ENCODE data around the gene SUSD6. TPM values are rescaled to one million over a fixed set of nuclear protein-coding genes. Genes with fewer than 3 reads are reported as not detected.

SUSD6 gene
- total and polyA plus RNA-seq, 4 donors = 6.8 to 10.8 (median 7.6) TPM

- TF ChIP-seq CTCF (IDR thresholded peaks at IDR 0.05; ENCODE audit: low read depth, low read length, missing input control) = no peak
These were observed 6.4 kb downstream of the SUSD6 start (continued) for GRCh38 chr14:69617796-69618195.

GRCh38 chr14:69619012-69619411 is 7.6 kb downstream of the SUSD6 start:
- Histone ChIP-seq H3K9me3 (ENCODE audit: control insufficient read depth in 4 of 4, low read length in 3 of 4) (no peaks in the 10 kb centered on the region), H3K27me3 (ENCODE audit: control insufficient read depth in 4 of 4, insufficient read depth in 4 of 4, low read length in 3 of 4) (no peaks in the 10 kb centered on the region), H3K27ac (ENCODE audit: low read depth in 1 of 2, low read length in 2 of 2) (no peak overlapping the region), H3K36me3 (ENCODE audit: control insufficient read depth in 4 of 4, insufficient read depth in 3 of 4, low read depth in 1 of 4, low read length in 3 of 4) (no peaks in the 10 kb centered on the region), H3K4me1 (ENCODE audit: control insufficient read depth in 4 of 4, insufficient read depth in 4 of 4, low read length in 3 of 4) (peaks cover 8 to 51% (median 38%) of the 10 kb centered on the region in 4 donors), H3K9ac (ENCODE audit: low read depth in 1 of 2, low read length in 2 of 2) (no peak overlapping the region), H3K4me3 (ENCODE audit: low read depth in 1 of 3, low read length in 3 of 3) (no peak overlapping the region)
- no peak for DNase-seq (ENCODE audit: low spot score)
- no peak for TF ChIP-seq FOXA2 (IDR thresholded peaks at IDR 0.05)
- no peak for TF ChIP-seq HNF4G (IDR thresholded peaks at IDR 0.05)
- 65% methylated on average over 4 of the region's 4 CpGs for WGBS

- H3K9ac ChIP-seq (ENCODE audit: low read depth in 1 of 2, low read length in 2 of 2) = no peak overlapping the region
- peaks cover 8 to 44% (median 32%) of the 10 kb centered on the region in 4 donors for H3K4me1 ChIP-seq (ENCODE audit: control insufficient read depth in 4 of 4, insufficient read depth in 4 of 4, low read length in 3 of 4)
- no peak for TF ChIP-seq SP1 (IDR thresholded peaks at IDR 0.05)
- TF ChIP-seq MAX (IDR thresholded peaks at IDR 0.05) = no peak
- TF ChIP-seq ATF3 (IDR thresholded peaks at IDR 0.05) = no peak
- TF ChIP-seq CTCF (IDR thresholded peaks at IDR 0.05; ENCODE audit: low read depth, low read length, missing input control) = no peak
- no peak for TF ChIP-seq RXRA (IDR thresholded peaks at IDR 0.05)
- TF ChIP-seq ZBTB33 (IDR thresholded peaks at IDR 0.05) = no peak
- TF ChIP-seq TAF1 (conservative IDR thresholded peaks at IDR 0.05) = no peak
- no peak for TF ChIP-seq HNF4A (conservative IDR thresholded peaks at IDR 0.05)
- TF ChIP-seq NR2F2 (IDR thresholded peaks at IDR 0.05) = no peak
- no peak for TF ChIP-seq FOXA1 (IDR thresholded peaks at IDR 0.05)
- TF ChIP-seq YY1 (IDR thresholded peaks at IDR 0.05) = no peak
- TF ChIP-seq HNF4G (IDR thresholded peaks at IDR 0.05) = no peak
- no peak for TF ChIP-seq GABPA (IDR thresholded peaks at IDR 0.05 in 1 of 2, conservative IDR thresholded peaks at IDR 0.05 in 1 of 2)
- TF ChIP-seq FOXA2 (IDR thresholded peaks at IDR 0.05) = no peak
- no peak for TF ChIP-seq REST (IDR thresholded peaks at IDR 0.05)
- no peak for TF ChIP-seq RAD21 (IDR thresholded peaks at IDR 0.05)
- WGBS = 87% methylated on average over 5 of the region's 5 CpGs
- no peak for DNase-seq (ENCODE audit: low spot score)
- no peak overlapping the region for H3K4me3 ChIP-seq (ENCODE audit: low read depth in 1 of 3, low read length in 3 of 3)
- no peak overlapping the region for H3K27ac ChIP-seq (ENCODE audit: low read depth in 1 of 2, low read length in 2 of 2)
- no peaks in the 10 kb centered on the region for H3K9me3 ChIP-seq (ENCODE audit: control insufficient read depth in 4 of 4, low read length in 3 of 4)
- H3K27me3 ChIP-seq (ENCODE audit: control insufficient read depth in 4 of 4, insufficient read depth in 4 of 4, low read length in 3 of 4) = no peaks in the 10 kb centered on the region
- H3K36me3 ChIP-seq (ENCODE audit: control insufficient read depth in 4 of 4, insufficient read depth in 3 of 4, low read depth in 1 of 4, low read length in 3 of 4) = no peaks in the 10 kb centered on the region
These were observed 8.8 kb downstream of the SUSD6 start for GRCh38 chr14:69620211-69620611.

All from liver (tissue), 9 donors.